Thymus (tissue), 11 donors: ENCODE data around the gene TTLL1. TPM values are rescaled to one million over a fixed set of nuclear protein-coding genes. Genes with fewer than 3 reads are reported as not detected.
A peak's percentile ranks its signal among the peaks of the same experiment; 100 is the strongest.

ENCODE experiments used
- DNase-seq, 9 donors: peaks; one replicate each; pipeline ENCODE4 v3.0.0-alpha.2; 2013; ENCODE audit warnings: low spot score in 9 of 9, low read depth in 6 of 9, missing footprints in 1 of 9
- H3K27ac ChIP-seq, 2 donors: one replicate each; pipeline ENCODE4 v1.5.1; 2013; ENCODE audit warnings: control low read depth in 1 of 2, low read depth in 1 of 2, low read length in 1 of 2, mild to moderate bottlenecking in 1 of 2, moderate library complexity in 1 of 2
- H3K27me3 ChIP-seq, 2 donors: one replicate each; pipeline ENCODE4 v1.5.1; 2013; ENCODE audit warnings: low read length in 1 of 2; ENCODE audit not compliant: control insufficient read depth in 2 of 2, insufficient read depth in 1 of 2
- H3K36me3 ChIP-seq, 2 donors: one replicate each; pipeline ENCODE4 v1.5.1; 2013; ENCODE audit warnings: low read length in 1 of 2, mild to moderate bottlenecking in 1 of 2, moderate library complexity in 1 of 2; ENCODE audit not compliant: control insufficient read depth in 2 of 2, insufficient read depth in 2 of 2
- H3K4me1 ChIP-seq, 2 donors: one replicate each; pipeline ENCODE4 v1.5.1; 2013; ENCODE audit warnings: low read length in 2 of 2; ENCODE audit not compliant: control insufficient read depth in 2 of 2, insufficient read depth in 2 of 2
- H3K4me3 ChIP-seq, 2 donors: one replicate each; pipeline ENCODE4 v1.5.1; 2013; ENCODE audit warnings: low read length in 2 of 2, control low read depth in 1 of 2, mild to moderate bottlenecking in 1 of 2
- H3K9me3 ChIP-seq, 2 donors: one replicate each; pipeline ENCODE4 v1.5.1; 2013; ENCODE audit warnings: low read length in 1 of 2, mild to moderate bottlenecking in 1 of 2; ENCODE audit not compliant: control insufficient read depth in 2 of 2, insufficient read depth in 1 of 2
- whole genome bisulfite sequencing: extraction: QIAGEN DNeasy Blood & Tissue Kit; methylation state at CpG from one replicate; pipeline ENCODE4 v1.1.7; 2013; 5-methylcytosine and 5-hydroxymethylcytosine counted together
- polyA plus RNA-seq: library from polyadenylated mRNA; stranded (reverse); fragments of 200-250 nt; gene quantifications from one replicate; pipeline ENCODE4 v1.2.3, GENCODE V29; 2013
- total RNA-seq: library from RNA; stranded (reverse); fragments of 120-200 nt; gene quantifications from one replicate; pipeline ENCODE4 v1.2.4, GENCODE V29; 2013
- donor health status: healthy.

TTLL1 gene
- total and polyA plus RNA-seq, 2 donors, result 8.4 to 10.2 TPM

- H3K27ac ChIP-seq, result no peak overlapping the region
- H3K4me3 ChIP-seq, result no peak overlapping the region
- H3K27me3 ChIP-seq, result no peaks in the 10 kb centered on the region
- peaks cover 3 to 12% of the 10 kb centered on the region in 2 donors for H3K4me1 ChIP-seq
- no peaks in the 10 kb centered on the region for H3K36me3 ChIP-seq
- 88% methylated on average over 5 of the region's 5 CpGs for WGBS
- DNase-seq, result no peak
- no peaks in the 10 kb centered on the region for H3K9me3 ChIP-seq
Measured at GRCh38 chr22:43007519-43008102, 81.6 kb downstream of the TTLL1 start.

- WGBS, result over 99% methylated on average over 7 of the region's 7 CpGs
- no peaks in the 10 kb centered on the region for H3K27me3 ChIP-seq
- no peak overlapping the region for H3K4me3 ChIP-seq
- no peak overlapping the region for H3K27ac ChIP-seq
- no peaks in the 10 kb centered on the region for H3K9me3 ChIP-seq
- no peak for DNase-seq
- no peaks in the 10 kb centered on the region for H3K36me3 ChIP-seq
- peaks cover 4 to 16% of the 10 kb centered on the region in 2 donors for H3K4me1 ChIP-seq
Measured at GRCh38 chr22:43006753-43007152, 82.4 kb downstream of the TTLL1 start.

- DNase-seq, result no peak
- no peak overlapping the region for H3K27ac ChIP-seq
Measured at GRCh38 chr22:43006016-43006505, 83.1 kb downstream of the TTLL1 start.

GRCh38 chr22:43005106-43005505 lies 84.1 kb downstream of the TTLL1 start:
- no peak overlapping the region for H3K27ac ChIP-seq
- H3K4me1 ChIP-seq, result peaks cover 11 to 32% of the 10 kb centered on the region in 2 donors
- H3K9me3 ChIP-seq, result no peaks in the 10 kb centered on the region
- H3K27me3 ChIP-seq, result no peaks in the 10 kb centered on the region
- DNase-seq, result no peak
- no peak overlapping the region for H3K4me3 ChIP-seq
- no peaks in the 10 kb centered on the region for H3K36me3 ChIP-seq
- WGBS, result 97% methylated on average over 2 of the region's 2 CpGs

More at GRCh38 chr22:43006016-43006505, 83.1 kb downstream of the TTLL1 start:
- H3K9me3 ChIP-seq, result no peaks in the 10 kb centered on the region
- peaks cover 10 to 23% of the 10 kb centered on the region in 2 donors for H3K4me1 ChIP-seq
- H3K27me3 ChIP-seq, result no peaks in the 10 kb centered on the region
- WGBS, result over 99% methylated on average over 5 of the region's 5 CpGs
- H3K4me3 ChIP-seq, result no peak overlapping the region
- H3K36me3 ChIP-seq, result no peaks in the 10 kb centered on the region

GRCh38 chr22:43004362-43005035 lies 84.7 kb downstream of the TTLL1 start:
- no peak for DNase-seq
- Histone ChIP-seq H3K4me3 (no peak overlapping the region), H3K9me3 (peaks cover 0 to 3% of the 10 kb centered on the region in 2 donors), H3K4me1 (peaks cover 11 to 34% of the 10 kb centered on the region in 2 donors), H3K36me3 (no peaks in the 10 kb centered on the region), H3K27ac (no peak overlapping the region), H3K27me3 (no peaks in the 10 kb centered on the region)
- 55% methylated on average over 13 of the region's 13 CpGs for WGBS

GRCh38 chr22:43002202-43002586 lies 87.0 kb downstream of the TTLL1 start:
- Histone ChIP-seq H3K4me3 (no peak overlapping the region), H3K4me1 (peaks cover 11 to 29% of the 10 kb centered on the region in 2 donors), H3K9me3 (peaks cover 0 to 10% of the 10 kb centered on the region in 2 donors), H3K27me3 (no peaks in the 10 kb centered on the region), H3K36me3 (no peaks in the 10 kb centered on the region), H3K27ac (peak overlapping the region in 1 of 2 donors; percentile 11)
- no peak for DNase-seq
- 84% methylated on average over 5 of the region's 5 CpGs for whole genome bisulfite sequencing

GRCh38 chr22:43001271-43002201 lies 87.7 kb downstream of the TTLL1 start:
- peak in 2 of 9 donors; percentile 21 to 22 for DNase-seq
- Histone ChIP-seq H3K4me1 (peaks cover 11 to 29% of the 10 kb centered on the region in 2 donors), H3K9me3 (peaks cover 0 to 10% of the 10 kb centered on the region in 2 donors), H3K4me3 (no peak overlapping the region), H3K27me3 (no peaks in the 10 kb centered on the region), H3K36me3 (no peaks in the 10 kb centered on the region), H3K27ac (peak overlapping the region; percentile 26)
- WGBS, result 19% methylated on average over 3 of the region's 3 CpGs

GRCh38 chr22:43000441-43001175 lies 88.6 kb downstream of the TTLL1 start:
- H3K9me3 ChIP-seq, result peaks cover 0 to 10% of the 10 kb centered on the region in 2 donors
- H3K4me3 ChIP-seq, result no peak overlapping the region
- peaks cover 11 to 29% of the 10 kb centered on the region in 2 donors for H3K4me1 ChIP-seq
- no peaks in the 10 kb centered on the region for H3K27me3 ChIP-seq
- no peaks in the 10 kb centered on the region for H3K36me3 ChIP-seq
- no peak for DNase-seq
- no peak overlapping the region for H3K27ac ChIP-seq
- 82% methylated on average over 8 of the region's 8 CpGs for WGBS
